Activated CD8-positive, alpha-beta T cell treated with anti-CD3 and anti-CD28 coated beads, Interleukin-2, amount 10 ng/mL, durations not matched to agents 7 days and 5 days (primary cell): ENCODE results near the gene DHRS1. TPM values are rescaled to one million over a fixed set of nuclear protein-coding genes. Genes with fewer than 3 reads are reported as not detected.
"Not testable (repeated sequence)": the region's sequence is repeated elsewhere in the genome, so short reads cannot be mapped to it uniquely, and the experiment has no call there.

Experiments used
- ATAC-seq: fragments of 150-1000 bp; cut with Tn5 transposase; one replicate; pipeline ENCODE4 v1.10.0; 2021; ENCODE audit warnings: moderate library complexity
- CTCF ChIA-PET: fragments of 350-600 bp; sonication (Branson Sonifier 250); formaldehyde crosslinking; loops from one replicate; lab custom pipeline; 2021; ENCODE audit warnings: antibody characterized with exemption; lab: Charles Lee
- POLR2A ChIA-PET: fragments of 350-600 bp; sonication (Branson Sonifier 250); formaldehyde crosslinking; loops from one replicate; lab custom pipeline; 2021; ENCODE audit warnings: antibody characterized with exemption; lab: Charles Lee
- DNase-seq: peaks from one replicate; pipeline ENCODE4 v3.0.0-alpha.2; 2020
- H3K27ac Mint-ChIP-seq: one replicate; pipeline ENCODE4 v1.8.0; 2021; ENCODE audit warnings: mild to moderate bottlenecking, mixed read lengths
- H3K27me3 Mint-ChIP-seq: one replicate; pipeline ENCODE4 v1.8.0; 2021; ENCODE audit warnings: low read depth, mixed read lengths
- H3K36me3 Mint-ChIP-seq: one replicate; pipeline ENCODE4 v1.8.0; 2021; ENCODE audit warnings: low read depth, mixed read lengths
- H3K4me1 Mint-ChIP-seq: one replicate; pipeline ENCODE4 v1.8.0; 2021; ENCODE audit warnings: low read depth, mixed read lengths
- H3K4me3 Mint-ChIP-seq: one replicate; pipeline ENCODE4 v1.8.0; 2021; ENCODE audit warnings: mild to moderate bottlenecking, mixed read lengths
- H3K9me3 Mint-ChIP-seq: one replicate; pipeline ENCODE4 v1.8.0; 2022; ENCODE audit warnings: mixed read lengths; ENCODE audit not compliant: insufficient read depth
- total RNA-seq, 2 experiments: library from RNA; stranded (reverse); gene quantifications; one replicate each; pipeline ENCODE4 v1.2.3, GENCODE V29; 2021

DHRS1 gene
- total RNA-seq, 2 experiments from 2014 or later = 28.6 to 33.9 TPM

DNA sequence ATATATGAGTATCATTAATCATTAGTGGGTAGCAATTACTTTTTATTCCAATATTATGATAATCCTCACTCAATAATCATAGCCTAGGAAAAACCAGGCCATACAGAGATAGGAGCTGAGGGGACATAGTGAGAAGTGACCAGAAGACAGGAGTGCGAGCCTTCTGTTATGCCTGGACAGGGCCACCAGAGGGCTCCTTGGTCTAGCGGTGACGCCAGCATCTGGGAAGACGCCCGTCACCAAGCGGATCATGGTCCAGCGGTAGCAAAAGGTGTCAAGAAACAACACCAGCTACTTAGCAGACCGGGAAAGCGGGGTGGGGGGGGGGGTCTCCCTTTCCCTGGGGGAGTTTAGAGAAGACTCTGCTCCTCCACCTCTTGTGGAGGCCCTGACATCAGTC is 28.3 kb upstream of the DHRS1 start:
- DNase-seq, H3K4me3 Mint-ChIP-seq, H3K9me3 Mint-ChIP-seq, ATAC-seq, H3K36me3 Mint-ChIP-seq, H3K27ac Mint-ChIP-seq: not testable (repeated sequence)
- Mint-ChIP-seq H3K27me3 (peaks cover 11% of the 10 kb centered on the region), H3K4me1 (peaks cover 64% of the 10 kb centered on the region)
- ChIA-PET CTCF (interaction anchor here (0.9 to 9.0 kb wide), 9 partner anchors 12 to 167 kb away, joined by 3 to 142 read pairs (median 6); partner anchors contain the start of genes CIDEB, IRF9, KHNYN and LTB4R), POLR2A (interaction anchor here (1.5 to 13.7 kb wide), 3 partner anchors 14 to 103 kb away, joined by 5 to 185 read pairs (median 7); partner anchors contain the start of genes CBLN3 and KHNYN)

DNA sequence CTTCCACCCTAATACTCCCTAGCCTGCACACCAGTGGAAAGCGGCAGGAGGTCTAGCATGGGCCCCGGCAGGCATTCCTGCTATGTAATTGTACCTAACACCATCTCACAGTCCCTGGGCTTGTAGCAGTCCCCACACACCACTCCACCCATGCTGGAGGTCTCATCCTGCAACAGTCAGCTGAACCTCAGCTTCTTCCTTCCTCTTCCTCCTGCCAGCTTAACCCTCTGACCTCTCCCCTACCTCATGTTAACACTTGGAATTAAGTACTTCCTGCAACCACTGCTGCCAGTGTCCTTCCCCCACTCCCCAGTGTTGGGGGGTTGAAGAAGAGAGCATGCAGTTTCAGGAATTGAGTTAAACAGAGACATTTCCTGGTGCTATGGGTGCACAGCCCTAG is 27.7 kb upstream of the DHRS1 start:
- no peaks in the 10 kb centered on the region for H3K9me3 Mint-ChIP-seq
- ChIA-PET CTCF (interaction anchor here (0.6 to 9.0 kb wide), 10 partner anchors 9 to 114 kb away, joined by 3 to 142 read pairs (median 6); partner anchors contain the start of genes CIDEB, KHNYN, LTB4R and LTB4R2), POLR2A (interaction anchor here (1.5 kb wide), 1 partner anchor 103 kb away, joined by 7 read pairs; the partner anchor contains the start of genes CBLN3 and KHNYN)
- DNase-seq (no peak), ATAC-seq (no peak)
- no peak overlapping the region for H3K4me3 Mint-ChIP-seq
- H3K27ac Mint-ChIP-seq = peak overlapping the region; percentile 90
- peaks cover 8% of the 10 kb centered on the region for H3K27me3 Mint-ChIP-seq
- no peaks in the 10 kb centered on the region for H3K36me3 Mint-ChIP-seq
- H3K4me1 Mint-ChIP-seq = peaks cover 60% of the 10 kb centered on the region

DNA sequence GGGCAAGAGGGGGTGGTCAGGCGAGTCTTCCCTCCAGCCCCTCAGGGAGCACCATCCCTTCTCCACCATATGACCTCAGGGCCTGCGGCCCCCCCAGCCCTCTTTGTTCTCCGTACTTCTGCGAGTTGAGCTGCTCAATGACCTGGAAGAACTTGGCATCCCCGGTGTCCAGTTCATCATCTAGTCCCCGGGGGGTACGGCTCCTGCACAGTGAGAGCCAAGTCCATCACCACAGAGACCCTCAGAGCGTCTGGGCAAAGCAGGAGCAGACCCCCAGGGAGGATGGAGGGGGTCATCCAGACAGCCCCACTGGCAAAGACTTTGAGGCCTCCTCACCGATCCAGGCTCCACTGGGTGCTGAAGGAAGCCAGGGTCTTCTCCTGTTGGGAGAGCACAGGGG is 26.4 kb upstream of the DHRS1 start:
- ChIA-PET POLR2A (interaction anchor here (0.7 to 1.1 kb wide), 3 partner anchors 55 to 110 kb away, joined by 3 to 5 read pairs (median 3); partner anchors contain the start of gene RABGGTA), CTCF (interaction anchor here (1.2 to 9.0 kb wide), 7 partner anchors 7 to 112 kb away, joined by 3 to 142 read pairs (median 42); partner anchors contain the start of genes ADCY4, CBLN3, CIDEB and KHNYN)
- H3K9me3 Mint-ChIP-seq = no peaks in the 10 kb centered on the region
- no peak for ATAC-seq
- peaks cover 47% of the 10 kb centered on the region for H3K4me1 Mint-ChIP-seq
- H3K4me3 Mint-ChIP-seq = no peak overlapping the region
- DNase-seq = no peak
- H3K27ac Mint-ChIP-seq = no peak overlapping the region
- H3K27me3 Mint-ChIP-seq = peaks cover 3% of the 10 kb centered on the region
- no peaks in the 10 kb centered on the region for H3K36me3 Mint-ChIP-seq

DNA sequence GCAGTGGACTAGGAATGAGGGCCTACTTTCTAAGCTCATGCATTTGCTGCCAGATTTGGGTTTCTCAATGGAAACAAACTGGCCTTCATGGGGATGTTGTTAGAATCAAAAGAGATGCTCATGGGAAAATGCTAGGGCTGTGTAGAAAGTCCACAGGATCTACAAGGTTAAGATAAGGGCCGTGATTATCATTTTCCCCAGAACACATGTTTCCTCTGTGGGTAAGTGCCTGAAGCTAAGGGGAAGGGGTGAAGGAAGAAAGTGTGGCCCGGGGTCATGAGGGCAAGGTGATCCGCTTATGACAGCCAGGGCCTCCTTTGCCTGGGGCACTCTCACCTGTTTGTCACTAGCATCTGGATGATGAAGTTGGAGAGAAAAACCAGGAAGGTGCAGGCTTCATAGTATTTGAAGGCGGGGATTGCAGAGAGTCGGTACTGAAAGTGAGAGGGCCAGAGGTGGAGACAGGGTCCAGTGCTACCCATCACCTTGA is 25.5 kb upstream of the DHRS1 start:
- Mint-ChIP-seq H3K4me1 (peaks cover 39% of the 10 kb centered on the region), H3K4me3 (no peak overlapping the region), H3K36me3 (no peaks in the 10 kb centered on the region), H3K9me3 (no peaks in the 10 kb centered on the region), H3K27ac (no peak overlapping the region), H3K27me3 (peaks cover 7% of the 10 kb centered on the region)
- ChIA-PET CTCF (interaction anchor here (1.0 to 8.9 kb wide), 7 partner anchors 8 to 113 kb away, joined by 3 to 87 read pairs (median 5); partner anchors contain the start of genes ADCY4, CBLN3, CIDEB and KHNYN), POLR2A (interaction anchor here (0.7 to 1.1 kb wide), 4 partner anchors 54 to 111 kb away, joined by 3 to 5 read pairs (median 4); partner anchors contain the start of genes KHNYN and RABGGTA)
- no peak for DNase-seq
- no peak for ATAC-seq

DNA sequence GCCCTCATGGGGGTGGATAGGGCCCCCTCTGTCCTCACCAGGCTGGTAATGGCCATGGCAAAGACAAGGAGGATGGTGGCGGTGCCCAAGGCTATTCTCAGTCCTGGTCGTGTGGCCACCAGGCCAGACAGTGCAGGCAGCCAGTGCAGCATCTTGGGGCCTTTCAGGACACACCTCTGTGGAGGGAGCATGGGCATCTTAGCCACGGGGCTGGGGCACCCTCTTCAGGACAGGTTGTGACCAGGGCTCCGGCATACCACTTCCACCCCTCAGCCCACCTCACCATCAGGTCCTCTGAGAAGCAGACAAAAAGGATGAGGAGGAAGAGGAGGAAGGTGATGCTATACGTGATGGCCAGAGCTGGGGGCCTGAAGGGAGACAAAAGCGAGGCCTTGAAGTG is 24.4 kb upstream of the DHRS1 start:
- peaks cover 29% of the 10 kb centered on the region for H3K4me1 Mint-ChIP-seq
- ATAC-seq = no peak
- no peaks in the 10 kb centered on the region for H3K36me3 Mint-ChIP-seq
- peaks cover 14% of the 10 kb centered on the region for H3K27me3 Mint-ChIP-seq
- no peak overlapping the region for H3K27ac Mint-ChIP-seq
- H3K4me3 Mint-ChIP-seq = no peak overlapping the region
- DNase-seq = no peak
- H3K9me3 Mint-ChIP-seq = no peaks in the 10 kb centered on the region
- ChIA-PET CTCF (interaction anchor here (0.9 to 8.9 kb wide), 7 partner anchors 9 to 114 kb away, joined by 3 to 87 read pairs (median 5); partner anchors contain the start of genes ADCY4, CBLN3, CIDEB and KHNYN), POLR2A (no interaction called here)

DNA sequence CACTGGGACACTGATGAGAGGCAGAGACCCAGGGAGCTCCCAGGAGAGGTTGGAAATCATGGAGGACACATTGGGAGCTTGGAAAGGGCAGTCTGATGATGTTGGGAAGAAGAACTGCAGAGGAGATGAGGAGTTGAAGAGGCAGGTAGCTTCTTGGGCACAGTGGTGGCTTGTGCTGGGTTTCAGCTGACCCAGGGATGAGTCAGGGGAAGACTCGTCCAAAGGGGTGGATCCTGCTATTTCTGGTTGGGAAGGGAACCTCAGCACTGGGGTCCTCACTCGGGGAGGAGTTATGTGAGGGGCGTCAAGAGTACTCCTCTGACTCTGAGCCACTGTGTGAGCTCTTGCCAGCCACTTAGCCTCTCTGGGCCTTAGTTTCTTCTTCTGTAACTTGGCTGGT is 23.8 kb upstream of the DHRS1 start:
- POLR2A ChIA-PET = interaction anchor here (1.1 to 1.3 kb wide), 2 partner anchors 12 to 108 kb away, joined by 3 read pairs; partner anchors contain the start of gene LTB4R
- CTCF ChIA-PET = interaction anchor here (0.9 to 8.9 kb wide), 5 partner anchors 10 to 114 kb away, joined by 3 to 87 read pairs (median 5); partner anchors contain the start of genes ADCY4, CIDEB, LTB4R and LTB4R2
- no peak overlapping the region for H3K4me3 Mint-ChIP-seq
- peaks cover 24% of the 10 kb centered on the region for H3K4me1 Mint-ChIP-seq
- ATAC-seq = no peak
- peaks cover 15% of the 10 kb centered on the region for H3K27me3 Mint-ChIP-seq
- no peaks in the 10 kb centered on the region for H3K36me3 Mint-ChIP-seq
- DNase-seq = no peak
- no peaks in the 10 kb centered on the region for H3K9me3 Mint-ChIP-seq
- H3K27ac Mint-ChIP-seq = no peak overlapping the region

DNA sequence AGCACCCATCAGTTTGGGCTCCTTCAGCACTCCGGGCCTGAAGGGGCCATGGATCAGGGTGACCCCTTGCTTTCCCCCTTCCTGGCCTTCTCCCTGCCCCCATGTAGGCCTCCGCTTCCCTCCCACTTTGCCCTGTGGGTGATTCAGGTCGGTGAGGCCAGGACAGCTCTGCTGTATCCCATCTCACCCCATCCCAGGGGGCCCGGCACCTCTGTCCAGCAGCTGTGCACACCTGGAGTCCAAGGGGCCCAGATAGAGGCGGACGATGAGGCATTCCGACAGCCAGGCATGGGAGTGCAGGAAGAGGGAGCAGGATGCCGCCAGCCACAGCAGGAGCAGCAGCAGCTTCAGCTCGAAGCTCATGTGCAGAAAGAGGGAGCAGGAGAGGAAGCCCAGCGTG is 23.1 kb upstream of the DHRS1 start:
- ATAC-seq (no peak), DNase-seq (no peak)
- POLR2A ChIA-PET = interaction anchor here (0.8 to 1.3 kb wide), 3 partner anchors 11 to 109 kb away, joined by 3 to 4 read pairs (median 3); partner anchors contain the start of genes KHNYN and LTB4R
- Mint-ChIP-seq H3K9me3 (no peaks in the 10 kb centered on the region), H3K27ac (no peak overlapping the region), H3K36me3 (peaks cover 3% of the 10 kb centered on the region), H3K4me1 (peaks cover 19% of the 10 kb centered on the region), H3K27me3 (peaks cover 19% of the 10 kb centered on the region), H3K4me3 (no peak overlapping the region)
- CTCF ChIA-PET = interaction anchor here (1.2 to 8.9 kb wide), 5 partner anchors 9 to 114 kb away, joined by 3 to 87 read pairs (median 5); partner anchors contain the start of genes ADCY4, CIDEB, LTB4R and LTB4R2

DNA sequence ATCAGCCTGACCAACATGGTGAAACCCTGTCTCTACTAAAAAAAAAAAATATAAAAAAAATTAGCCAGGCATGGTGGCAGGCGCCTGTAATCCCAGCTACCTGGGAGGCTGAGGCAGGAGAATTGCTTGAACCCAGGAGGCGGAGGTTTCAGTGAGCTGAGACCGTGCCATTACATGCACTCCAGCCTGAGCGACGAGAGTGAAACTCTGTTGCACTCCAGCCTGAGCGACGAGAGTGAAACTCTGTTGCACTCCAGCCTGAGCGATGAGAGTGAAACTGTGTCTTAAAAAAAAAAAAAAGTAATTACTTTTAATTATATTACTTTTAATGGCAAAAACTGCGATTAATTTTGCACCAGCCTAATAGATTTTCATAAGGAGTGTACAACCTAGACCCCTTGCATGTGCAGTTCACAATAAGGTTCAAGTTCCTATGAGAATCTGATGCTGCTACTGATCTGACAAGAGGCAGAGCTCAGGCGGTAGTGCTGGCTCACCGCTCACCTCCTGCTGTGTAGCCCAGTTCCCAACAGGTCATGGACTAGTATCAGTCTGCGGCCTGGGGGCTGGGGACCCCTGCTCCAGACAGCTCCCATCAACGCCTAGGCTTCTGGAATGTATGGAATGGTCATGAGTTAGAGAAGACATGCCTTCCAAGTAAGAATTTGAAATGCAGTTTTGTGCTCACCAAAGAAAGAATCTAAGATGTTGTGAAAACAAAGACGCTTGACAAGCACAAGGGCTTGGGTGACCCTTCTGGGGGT is 21.8 kb upstream of the DHRS1 start:
- H3K4me1 Mint-ChIP-seq = peaks cover 22% of the 10 kb centered on the region
- ChIA-PET POLR2A (interaction anchor here (0.8 kb wide), 1 partner anchor 109 kb away, joined by 4 read pairs; the partner anchor contains the start of gene KHNYN), CTCF (interaction anchor here (1.6 to 8.9 kb wide), 5 partner anchors 8 to 110 kb away, joined by 3 to 87 read pairs (median 5); partner anchors contain the start of genes ADCY4, CIDEB, LTB4R and LTB4R2)
- no peak overlapping the region for H3K4me3 Mint-ChIP-seq
- peaks cover 19% of the 10 kb centered on the region for H3K27me3 Mint-ChIP-seq
- peaks cover 8% of the 10 kb centered on the region for H3K36me3 Mint-ChIP-seq
- DNase-seq (no peak), ATAC-seq (no peak)
- H3K9me3 Mint-ChIP-seq = no peaks in the 10 kb centered on the region
- no peak overlapping the region for H3K27ac Mint-ChIP-seq

DNA sequence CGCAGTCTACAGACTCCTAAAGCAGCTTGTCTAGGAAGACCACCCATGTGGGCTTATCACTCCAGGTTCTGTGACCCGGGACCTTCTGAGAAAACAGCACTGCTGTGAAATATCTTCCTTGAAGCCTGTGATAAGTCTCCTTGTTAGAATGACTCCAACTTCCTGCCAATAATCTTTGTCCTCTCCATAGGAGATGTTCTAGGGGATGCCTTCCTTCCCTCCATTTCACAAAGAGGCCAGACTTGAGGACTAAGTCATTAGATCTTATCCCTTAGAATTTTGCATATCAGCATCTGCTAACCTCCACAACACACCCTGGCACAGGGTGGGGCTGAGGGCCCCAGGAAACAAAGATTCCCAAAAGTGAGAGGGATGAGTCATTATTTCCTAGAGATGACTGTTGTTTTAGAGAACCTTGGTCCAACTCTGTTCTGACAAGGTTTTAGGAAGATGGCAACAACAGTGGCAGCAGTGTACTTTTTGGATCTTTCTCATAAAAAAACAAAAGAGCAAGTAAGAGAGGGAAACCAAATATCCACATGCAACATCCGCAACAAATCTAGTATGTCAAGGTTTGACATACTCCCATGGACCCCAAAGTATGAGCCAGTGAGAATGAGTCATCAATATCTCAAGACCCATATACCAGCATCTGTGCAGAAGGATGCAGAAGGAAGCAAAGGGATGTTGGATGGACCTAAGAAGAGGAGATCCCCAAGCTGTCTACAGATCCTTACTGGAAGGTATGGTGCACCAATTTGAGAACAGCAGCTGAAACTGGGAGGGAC is 17.8 kb upstream of the DHRS1 start:
- ATAC-seq (no peak), DNase-seq (no peak)
- no peak overlapping the region for H3K4me3 Mint-ChIP-seq
- H3K9me3 Mint-ChIP-seq = no peaks in the 10 kb centered on the region
- H3K36me3 Mint-ChIP-seq = peaks cover 35% of the 10 kb centered on the region
- H3K27ac Mint-ChIP-seq = no peak overlapping the region
- ChIA-PET CTCF (interaction anchor here (0.7 to 8.9 kb wide), 7 partner anchors 8 to 114 kb away, joined by 3 to 87 read pairs (median 9); partner anchors contain the start of genes ADCY4, CIDEB, LTB4R and LTB4R2), POLR2A (interaction anchor here (1.6 kb wide), 1 partner anchor 15 kb away, joined by 3 read pairs; no protein-coding TSS in a partner anchor)
- H3K27me3 Mint-ChIP-seq = peaks cover 16% of the 10 kb centered on the region
- peaks cover 49% of the 10 kb centered on the region for H3K4me1 Mint-ChIP-seq

DNA sequence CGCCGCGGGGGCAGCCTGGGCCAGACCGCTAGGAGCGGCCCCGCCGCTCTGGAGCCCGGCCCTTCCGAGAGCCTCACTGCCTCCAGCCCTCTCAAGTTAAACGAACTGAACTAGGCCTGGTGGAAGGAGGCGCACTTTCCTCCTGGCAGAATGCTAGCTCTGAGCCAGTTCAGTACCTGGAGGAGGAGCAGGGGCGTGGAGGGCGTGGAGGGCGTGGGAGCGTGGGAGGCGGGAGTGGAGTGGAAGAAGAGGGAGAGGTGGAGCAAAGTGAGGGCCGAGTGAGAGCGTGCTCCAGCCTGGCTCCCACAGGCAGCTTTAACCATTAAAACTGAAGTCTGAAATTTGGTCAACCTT is 17.0 kb upstream of the DHRS1 start:
- DNase-seq = no peak
- peaks cover 42% of the 10 kb centered on the region for H3K36me3 Mint-ChIP-seq
- H3K27ac Mint-ChIP-seq = no peak overlapping the region
- ChIA-PET CTCF (interaction anchor here (0.7 to 1.3 kb wide), 2 partner anchors 17 to 115 kb away, joined by 3 to 6 read pairs; no protein-coding TSS in a partner anchor), POLR2A (no interaction called here)
- no peak for ATAC-seq
- H3K4me3 Mint-ChIP-seq = no peak overlapping the region
- H3K4me1 Mint-ChIP-seq = peaks cover 56% of the 10 kb centered on the region
- H3K9me3 Mint-ChIP-seq = no peaks in the 10 kb centered on the region
- peaks cover 16% of the 10 kb centered on the region for H3K27me3 Mint-ChIP-seq
